Vagina (tissue), 2 donors: ENCODE results near the gene GALR2.

Experiments
- CTCF ChIP-seq, 3 experiments: fragments of 450-650 bp in 2 of 3; fragments of 200-600 bp in 1 of 3; sonication (generic) in 1 of 3; IDR thresholded peaks; one replicate each; pipeline ENCODE4 v1.5.1; 2017 to 2019; ENCODE audit warnings: antibody characterized with exemption in 3 of 3, mild to moderate bottlenecking in 2 of 3, moderate library complexity in 2 of 3
- POLR2A ChIP-seq, 2 donors: fragments of 450-650 bp; IDR thresholded peaks; one replicate each; pipeline ENCODE4 v1.6.1; 2017; ENCODE audit warnings: antibody characterized with exemption in 2 of 2, mild to moderate bottlenecking in 2 of 2, moderate library complexity in 2 of 2
- POLR2AphosphoS5 ChIP-seq, 2 donors: sonication (generic); formaldehyde crosslinking; IDR thresholded peaks; one replicate each; pipeline ENCODE4 v1.9.0; 2017; ENCODE audit warnings: antibody characterized with exemption in 2 of 2, mild to moderate bottlenecking in 2 of 2, low read depth in 1 of 2; ENCODE audit not compliant: insufficient read depth in 1 of 2

GRCh38 chr17:76087531-76087930 lies 12.9 kb downstream of the GALR2 start:
- TF ChIP-seq CTCF (IDR thresholded peaks at IDR 0.05), result no peak
- no peak for TF ChIP-seq POLR2A (IDR thresholded peaks at IDR 0.05)
- no peak for TF ChIP-seq POLR2AphosphoS5 (IDR thresholded peaks at IDR 0.05; ENCODE audit: insufficient read depth in 1 of 2, low read depth in 1 of 2)
